Common myeloid progenitor, CD34-positive (primary cell): ENCODE results near the gene GNL2.

ENCODE experiments used
- CTCF ChIA-PET: fragments of 350-600 bp; sonication (Branson Sonifier 250); formaldehyde crosslinking; loops from one replicate; lab custom pipeline; 2021; ENCODE audit warnings: antibody characterized with exemption; lab: Charles Lee
- POLR2A ChIA-PET: fragments of 350-600 bp; sonication (Branson Sonifier 250); formaldehyde crosslinking; loops from one replicate; lab custom pipeline; 2021; ENCODE audit warnings: antibody characterized with exemption; lab: Charles Lee
- DNase-seq, 3 donors: peaks; one replicate each; pipeline versions ENCODE4 v3.0.0 to v3.0.0-alpha.2; 2013
- H3K27ac ChIP-seq, 2 experiments: 1 replicate in 1 of 2; 2 replicates in 1 of 2; pipeline ENCODE4 v1.7.0; 2013; ENCODE audit warnings: inconsistent platforms in 2 of 2, low read length in 2 of 2, mild to moderate bottlenecking in 2 of 2, low read depth in 1 of 2, moderate library complexity in 1 of 2; ENCODE audit not compliant: severe bottlenecking in 2 of 2, insufficient read depth in 1 of 2, poor library complexity in 1 of 2
- H3K27me3 ChIP-seq, 5 experiments: replicated peaks in 2 of 5; 1 replicate in 3 of 5; 2 replicates in 2 of 5; pipeline versions ENCODE4 v1.6.1 to v1.7.0; 2013; ENCODE audit warnings: low read length in 4 of 5, mild to moderate bottlenecking in 2 of 5, moderate library complexity in 2 of 5, inconsistent platforms in 1 of 5; ENCODE audit not compliant: insufficient read depth in 5 of 5, control insufficient read depth in 4 of 5
- H3K36me3 ChIP-seq, 4 experiments: 1 replicate in 2 of 4; 2 replicates in 2 of 4; pipeline versions ENCODE4 v1.6.1 to v1.7.0; 2013; ENCODE audit warnings: low read length in 3 of 4, control low read depth in 1 of 4, mild to moderate bottlenecking in 1 of 4; ENCODE audit not compliant: control insufficient read depth in 4 of 4, insufficient read depth in 4 of 4
- H3K4me1 ChIP-seq, 4 experiments: 1 replicate in 3 of 4; 2 replicates in 1 of 4; pipeline versions ENCODE4 v1.6.1 to v1.7.1; 2013; ENCODE audit warnings: low read length in 3 of 4, mild to moderate bottlenecking in 3 of 4, control low read depth in 1 of 4, inconsistent platforms in 1 of 4, moderate library complexity in 1 of 4; ENCODE audit not compliant: control insufficient read depth in 4 of 4, insufficient read depth in 4 of 4; ENCODE audit errors: control extremely low read depth in 1 of 4
- H3K4me3 ChIP-seq, 7 experiments: 1 replicate in 4 of 7; 2 replicates in 3 of 7; pipeline versions ENCODE4 v1.5.1 to v1.7.0; 2013; ENCODE audit warnings: mild to moderate bottlenecking in 7 of 7, low read length in 6 of 7, moderate library complexity in 6 of 7, inconsistent platforms in 2 of 7, low read depth in 2 of 7, control low read depth in 1 of 7; ENCODE audit not compliant: insufficient read depth in 4 of 7, control insufficient read depth in 1 of 7; ENCODE audit errors: extremely low read depth in 1 of 7
- H3K9me3 ChIP-seq, 5 experiments: 1 replicate in 4 of 5; 2 replicates in 1 of 5; pipeline versions ENCODE4 v1.6.1 to v1.7.1; 2013; ENCODE audit warnings: low read length in 4 of 5, mild to moderate bottlenecking in 2 of 5, inconsistent platforms in 1 of 5, low read depth in 1 of 5, moderate library complexity in 1 of 5; ENCODE audit not compliant: control insufficient read depth in 4 of 5, insufficient read depth in 2 of 5; ENCODE audit errors: control extremely low read depth in 1 of 5
- WGBS: methylation state at CpG from one replicate; pipeline ENCODE4 v1.1.5; 2013; ENCODE audit not compliant: insufficient coverage; 5-methylcytosine and 5-hydroxymethylcytosine counted together

GNL2 gene

GRCh38 chr1:37517569-37517968 is 78.2 kb downstream of the GNL2 start:
- H3K4me3 ChIP-seq = no peak overlapping the region
- peaks cover 11 to 21% (median 15%) of the 10 kb centered on the region in 4 experiments for H3K4me1 ChIP-seq
- no peak overlapping the region for H3K27ac ChIP-seq
- 100% methylated on average over 1 of the region's 1 CpG for WGBS
- no peak for DNase-seq
- ChIA-PET POLR2A (interaction anchor here (0.6 kb wide), 1 partner anchor 14 kb away, joined by 3 read pairs; no protein-coding TSS in a partner anchor), CTCF (interaction anchor here (1.5 kb wide), 1 partner anchor 30 kb away, joined by 3 read pairs; no protein-coding TSS in a partner anchor)
- H3K9me3 ChIP-seq = no peaks in the 10 kb centered on the region
- H3K36me3 ChIP-seq = peaks cover 0 to 4% (median 1%) of the 10 kb centered on the region in 4 experiments
- no peaks in the 10 kb centered on the region for H3K27me3 ChIP-seq
